HG02763 (cell line): Measurements from ENCODE around the gene QRFP.

ENCODE experiments used
- ATAC-seq: cut with Tn5 transposase; IDR thresholded peaks from one replicate; pipeline ENCODE4 v1.9.1; 2021; ENCODE audit warnings: mild to moderate bottlenecking, moderate library complexity; ENCODE audit not compliant: unreplicated experiment

QRFP gene

GRCh38 chr9:130896233-130897014 is at the start of gene QRFP:
Gene QRFP (minus strand): TSS chr9:130896812. CDS start chr9:130893838, 2,974 bp downstream.
- no peak for ATAC-seq

GRCh38 chr9:130945173-130945572 is 48.6 kb upstream of the QRFP start:
- ATAC-seq: no peak

- ATAC-seq: no peak
Observed at GRCh38 chr9:130944510-130945058, 48.0 kb upstream of the QRFP start.

- ATAC-seq: no peak
Observed at GRCh38 chr9:130943777-130944176, 47.2 kb upstream of the QRFP start.

GRCh38 chr9:130943221-130943620 is 46.6 kb upstream of the QRFP start:
- no peak for ATAC-seq

GRCh38 chr9:130942679-130943078 is 46.1 kb upstream of the QRFP start:
- no peak for ATAC-seq

GRCh38 chr9:130942084-130942483 is 45.5 kb upstream of the QRFP start:
- no peak for ATAC-seq

GRCh38 chr9:130940693-130941576 is 44.3 kb upstream of the QRFP start:
- no peak for ATAC-seq

- no peak for ATAC-seq
Observed at GRCh38 chr9:130940027-130940549, 43.5 kb upstream of the QRFP start.

- ATAC-seq: no peak
Observed at GRCh38 chr9:130939405-130940026, 42.9 kb upstream of the QRFP start.

- no peak for ATAC-seq
Observed at GRCh38 chr9:130938652-130939404, 42.2 kb upstream of the QRFP start, which contains the start of gene FIBCD1. Gene FIBCD1 (minus strand): TSS chr9:130939247. CDS start chr9:130938607, 640 bp downstream.

- no peak for ATAC-seq
Observed at GRCh38 chr9:130938184-130938651, 41.6 kb upstream of the QRFP start.

- no peak for ATAC-seq
Observed at GRCh38 chr9:130937146-130938076, 40.8 kb upstream of the QRFP start.

- no peak for ATAC-seq
Observed at GRCh38 chr9:130936285-130937117, 39.9 kb upstream of the QRFP start.

GRCh38 chr9:130935648-130936271 is 39.1 kb upstream of the QRFP start:
- no peak for ATAC-seq

- ATAC-seq: no peak
Observed at GRCh38 chr9:130934702-130935647, 38.4 kb upstream of the QRFP start.
